BJ (cell line): ENCODE measurements around the gene RIMS3. TPM values are rescaled to one million over a fixed set of nuclear protein-coding genes. Genes with fewer than 3 reads are reported as not detected.
"Not testable (repeated sequence)": the region's sequence is repeated elsewhere in the genome, so short reads cannot be mapped to it uniquely, and the experiment has no call there.

Experiments
- CTCF ChIA-PET: fragments of 350-600 bp; formaldehyde crosslinking; extraction: SDS; loops from one replicate; lab custom pipeline; 2021; ENCODE audit warnings: antibody characterized with exemption, inconsistent platforms; lab: Yijun Ruan, JAX
- POLR2A ChIA-PET: fragments of 300-600 bp; sonication (Branson Sonifier 250); formaldehyde crosslinking; extraction: SDS; loops from one replicate; lab custom pipeline; 2021; ENCODE audit warnings: antibody characterized with exemption; lab: Charles Lee
- DNase-seq: peaks from one replicate; pipeline ENCODE4 v3.0.0-alpha.2; 2011; ENCODE audit warnings: low read depth
- H3K27me3 ChIP-seq: 2 replicates; pipeline ENCODE4 v1.6.0; 2011; ENCODE audit warnings: low read length; ENCODE audit not compliant: control insufficient read depth, insufficient read depth
- H3K36me3 ChIP-seq: 2 replicates; pipeline ENCODE4 v1.5.1; 2011; ENCODE audit warnings: low read length; ENCODE audit not compliant: control insufficient read depth, insufficient read depth
- H3K4me3 ChIP-seq: 2 replicates; pipeline ENCODE4 v1.5.1; 2011; ENCODE audit warnings: low read depth, mild to moderate bottlenecking, control low read depth, low read length
- CTCF ChIP-seq: IDR thresholded peaks from 2 replicates; pipeline ENCODE4 v1.5.1; 2011; ENCODE audit warnings: low read depth, mild to moderate bottlenecking, control low read depth, inconsistent platforms, low read length, moderate library complexity; ENCODE audit not compliant: insufficient read depth
- polyA plus RNA-seq: library from polyadenylated mRNA; depleted of rRNA; stranded (reverse); fragments of >200 nt; gene quantifications from 2 replicates; pipeline ENCODE4 v1.2.3, GENCODE V29; 2011; rRNA removed

Gene RIMS3
- polyA plus RNA-seq, 1 experiment = 0.59 TPM

DNA sequence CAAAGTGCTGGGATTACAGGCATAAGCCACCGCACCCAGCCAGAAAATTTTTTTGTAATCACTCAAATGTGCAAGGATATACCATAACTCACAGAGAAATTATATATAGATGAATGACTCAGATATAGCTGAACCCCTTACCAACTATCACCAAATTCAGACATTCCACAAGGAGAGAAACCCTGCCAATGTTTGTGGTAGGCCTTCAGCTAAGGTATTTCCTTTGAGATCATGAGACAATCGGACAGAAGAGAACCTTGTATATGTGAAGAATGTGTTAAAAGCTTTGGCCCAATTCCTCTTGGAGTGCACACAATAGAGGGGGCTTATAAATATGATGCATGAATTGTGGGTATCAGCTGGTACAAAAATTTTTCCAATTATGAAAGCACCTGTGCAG, 83.4 kb downstream of the RIMS3 start:
- DNase-seq = no peak
- Histone ChIP-seq H3K27me3 (peaks cover 7% of the 10 kb centered on the region), H3K4me3 (no peak overlapping the region), H3K36me3 (no peaks in the 10 kb centered on the region)
- ChIA-PET CTCF (interaction anchor here (1.5 kb wide), 1 partner anchor 30 kb away, joined by 3 read pairs; no protein-coding TSS in a partner anchor), POLR2A (no interaction called here)
- TF ChIP-seq CTCF = no peak

DNA sequence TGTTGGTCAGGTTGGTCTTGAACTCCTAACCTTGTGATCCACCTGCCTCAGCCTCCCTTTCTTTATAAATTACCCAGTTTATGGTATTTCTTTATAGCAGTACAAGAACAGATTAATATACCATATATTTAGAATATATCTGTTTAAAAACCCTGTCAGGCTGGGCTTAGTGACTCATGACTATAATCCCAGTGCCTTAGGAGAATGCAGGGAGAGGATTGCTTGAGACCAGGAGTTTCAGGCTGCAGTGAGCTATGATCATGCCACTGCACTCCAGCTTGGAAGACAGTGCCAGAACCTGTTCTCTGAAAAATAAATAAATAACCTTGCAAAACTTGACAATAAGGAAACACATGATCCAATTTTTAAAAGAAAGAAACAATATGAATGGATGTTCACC, 90.1 kb downstream of the RIMS3 start:
- no peak for DNase-seq
- Histone ChIP-seq H3K27me3 (no peaks in the 10 kb centered on the region), H3K4me3 (no peak overlapping the region), H3K36me3 (no peaks in the 10 kb centered on the region)
- POLR2A ChIA-PET = no interaction called here
- TF ChIP-seq CTCF = no peak
- CTCF ChIA-PET = no interaction called here

- H3K36me3 ChIP-seq, POLR2A ChIA-PET, H3K4me3 ChIP-seq, H3K27me3 ChIP-seq, CTCF ChIA-PET, DNase-seq: not testable (repeated sequence)
Measured at GRCh38 chr1:40574805-40575204, 90.7 kb downstream of the RIMS3 start.

Other genes starting within 250 kb of the RIMS3 start
- 1.5 and 2.5 TPM in 2 replicates for gene ZFP69B, start 215.2 kb downstream of the RIMS3 start, polyA plus RNA-seq
- 1.4 and 1.9 TPM in 2 replicates for gene ZFP69, start 188.4 kb downstream of the RIMS3 start, polyA plus RNA-seq
- 6.4 and 9.6 TPM in 2 replicates for gene EXO5, start 156.9 kb downstream of the RIMS3 start, polyA plus RNA-seq
- gene ZNF684, start 134.0 kb downstream of the RIMS3 start, polyA plus RNA-seq = 1.4 and 2.6 TPM in 2 replicates
- 35.0 and 63.2 TPM in 2 replicates for gene NFYC, start 26.0 kb upstream of the RIMS3 start, polyA plus RNA-seq
- gene KCNQ4, start 118.1 kb upstream of the RIMS3 start, polyA plus RNA-seq = 0.02 and 0.06 TPM in 2 replicates
- gene CITED4, start 196.7 kb upstream of the RIMS3 start, polyA plus RNA-seq = 0.67 and 0.80 TPM in 2 replicates